H4 (cell line): ENCODE data around the gene EVX2. TPM values are rescaled to one million over a fixed set of nuclear protein-coding genes. Genes with fewer than 3 reads are reported as not detected.
A peak's percentile ranks its signal among the peaks of the same experiment; 100 is the strongest.

Experiments
- DNase-seq: peaks from one replicate; pipeline ENCODE4 v3.0.0-alpha.2; 2015; ENCODE audit warnings: low spot score
- total RNA-seq: library from RNA; depleted of rRNA; stranded (reverse); fragments of >200 nt; shearing (Covaris generic); gene quantifications from 2 replicates; pipeline ENCODE4 v1.2.3, GENCODE V29; 2014

The EVX2 gene
- total RNA-seq, 1 experiment from 2014 or later: not detected

DNA sequence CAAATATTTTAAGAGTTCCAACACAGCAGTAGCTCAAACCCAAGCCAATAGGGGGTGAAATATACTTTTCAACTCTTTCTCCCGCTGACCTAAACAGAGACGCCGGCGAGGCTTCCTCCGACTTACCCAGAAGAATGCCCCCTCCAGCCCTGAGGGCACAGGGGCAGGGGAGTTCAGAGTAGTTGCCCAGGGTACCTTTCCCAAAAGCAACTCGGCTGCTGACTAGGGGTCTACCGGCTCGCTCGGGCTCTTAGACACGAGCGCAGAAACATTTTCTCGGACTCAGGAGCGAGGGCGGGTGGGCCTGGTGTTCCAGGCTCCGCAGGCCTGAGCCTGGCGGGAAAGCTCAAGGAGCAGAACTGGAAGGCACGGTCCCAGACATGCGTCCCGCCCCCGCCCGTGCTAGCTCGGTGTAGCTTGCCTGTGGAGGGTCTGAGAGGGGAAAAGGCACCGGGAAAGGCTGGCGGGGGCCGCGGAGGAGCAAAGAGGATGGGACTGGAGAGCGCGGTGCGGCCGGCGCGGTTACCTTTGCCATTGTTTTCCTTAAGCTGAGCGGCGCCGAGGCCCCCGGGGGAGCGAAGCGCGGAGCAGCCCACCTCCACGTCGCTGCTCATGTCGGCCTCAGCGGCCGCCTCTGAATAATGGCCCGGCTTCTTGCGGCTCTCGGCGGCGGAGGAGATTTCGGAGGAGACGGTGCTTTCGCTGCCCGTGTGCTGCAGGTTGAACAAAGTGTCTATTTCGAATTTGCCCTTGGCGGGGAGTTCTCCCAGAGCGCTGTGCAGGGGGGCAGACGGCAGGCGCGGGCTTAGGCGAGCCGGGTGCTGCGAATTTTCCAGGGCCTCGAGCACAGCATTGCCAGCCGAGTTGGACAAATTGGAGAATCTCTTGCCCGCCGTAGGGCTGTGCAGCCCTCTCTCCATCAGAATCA, 674 bp downstream of the EVX2 start:
- DNase-seq: no peak

DNA sequence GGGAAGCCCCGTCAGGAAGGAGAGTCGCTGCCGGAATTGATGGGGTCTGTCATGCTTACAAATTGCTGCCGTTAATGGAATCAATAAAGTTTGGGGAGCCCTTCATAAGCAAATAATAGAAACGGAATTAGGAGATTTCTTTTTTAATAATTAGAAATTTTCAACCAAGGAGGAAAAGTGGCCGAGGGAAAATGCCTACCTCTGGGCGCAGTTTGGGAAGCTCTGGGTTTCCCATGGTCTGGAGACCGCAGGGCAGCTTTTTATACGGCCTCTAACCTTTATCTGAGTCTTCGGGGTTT, 1.3 kb downstream of the EVX2 start:
- DNase-seq: no peak

DNA sequence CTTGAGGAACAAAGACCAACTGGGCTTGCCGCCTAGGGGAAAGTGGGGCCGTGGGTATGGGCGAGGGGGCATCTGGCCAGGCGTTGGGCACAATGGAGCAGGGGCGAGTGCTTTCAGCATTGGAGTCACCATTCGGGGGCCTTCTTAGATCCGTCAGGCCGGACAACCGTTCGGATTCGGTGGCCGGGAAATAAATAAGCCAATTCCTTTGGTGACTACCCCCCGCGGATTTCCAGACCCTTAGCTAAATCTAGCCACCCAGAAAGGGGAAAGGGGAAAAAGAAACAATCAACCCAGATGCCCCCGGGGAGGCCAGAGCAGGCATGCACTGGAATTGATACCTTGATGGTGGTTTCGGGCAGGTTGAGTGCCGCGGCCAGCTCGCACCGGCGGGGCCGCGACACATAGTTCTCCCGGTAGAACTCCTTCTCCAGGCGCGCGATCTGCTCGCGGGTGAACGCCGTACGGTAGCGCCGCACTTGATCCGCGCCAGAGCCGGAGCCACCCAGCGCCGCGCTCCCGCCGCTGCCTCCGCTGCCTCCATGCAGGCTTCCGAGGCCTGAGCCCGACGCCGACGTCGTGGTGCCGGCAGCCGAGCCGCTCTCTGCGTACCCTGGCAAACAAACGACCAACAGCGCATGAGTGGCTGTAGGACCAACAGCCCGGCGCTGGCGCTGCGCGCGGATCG, 1.8 kb downstream of the EVX2 start:
- no peak for DNase-seq

DNA sequence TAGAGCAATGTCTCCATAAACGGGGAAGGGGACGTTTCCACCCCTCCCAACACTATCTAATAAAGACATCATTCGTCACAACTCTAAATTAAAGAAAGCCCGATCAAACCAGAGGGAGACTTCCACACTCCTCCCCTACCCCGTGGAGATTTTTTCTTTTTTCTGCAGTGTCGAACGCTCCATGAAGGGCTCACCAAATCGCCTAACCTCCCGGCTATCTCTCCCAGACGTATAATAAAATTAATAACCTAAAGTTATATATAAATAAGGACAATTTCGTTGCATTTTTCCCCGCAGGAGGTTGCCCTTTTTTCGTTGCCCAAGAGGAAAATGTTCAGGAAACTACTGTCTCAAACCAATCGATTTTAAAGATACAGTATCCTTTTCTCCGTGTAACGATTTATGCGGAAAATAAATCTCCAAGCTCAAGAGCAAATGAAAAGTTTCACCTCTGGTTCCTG, 2.4 kb downstream of the EVX2 start:
- no peak for DNase-seq

DNA sequence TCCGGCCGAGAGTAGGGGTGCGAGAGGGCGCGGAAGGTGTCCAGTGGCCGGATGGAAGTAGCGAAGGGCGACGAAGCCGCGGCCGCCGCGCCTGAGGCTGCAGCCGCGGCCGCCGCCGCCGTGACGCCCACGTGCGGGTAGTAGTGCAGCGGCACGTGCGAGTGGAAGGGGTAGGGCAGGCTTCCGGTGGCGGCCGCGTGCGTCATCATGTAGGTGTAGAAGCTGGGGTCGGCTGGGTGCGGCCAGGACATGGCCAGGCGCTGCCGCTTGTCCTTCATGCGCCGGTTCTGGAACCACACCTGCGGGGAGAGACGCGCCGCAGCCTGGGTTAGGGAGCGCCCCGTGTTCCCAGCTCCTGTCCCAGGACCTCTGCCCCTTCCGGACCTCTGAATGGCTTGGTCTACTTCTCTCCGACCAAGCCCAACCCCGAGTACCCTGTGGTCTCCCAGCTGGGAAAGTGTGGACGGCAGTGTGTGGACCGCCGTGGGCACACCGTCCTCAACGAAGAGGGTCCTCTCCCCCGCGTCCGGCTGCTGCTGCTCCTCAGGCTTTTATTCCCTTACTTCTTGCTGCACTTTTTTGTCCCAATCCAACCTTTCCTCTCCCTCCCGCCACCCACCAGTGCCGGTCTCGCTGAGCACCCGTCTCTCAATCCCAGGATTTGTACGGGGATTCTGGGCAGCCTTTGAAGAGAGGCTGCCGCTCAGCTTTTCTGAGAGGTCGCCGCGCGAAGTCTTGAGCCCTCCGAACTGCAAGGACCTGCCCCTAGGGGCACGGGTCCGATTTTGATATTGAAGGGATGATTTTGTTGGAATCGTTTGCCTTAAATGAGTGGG, 3.0 kb downstream of the EVX2 start:
- peak; percentile 37 for DNase-seq

DNA sequence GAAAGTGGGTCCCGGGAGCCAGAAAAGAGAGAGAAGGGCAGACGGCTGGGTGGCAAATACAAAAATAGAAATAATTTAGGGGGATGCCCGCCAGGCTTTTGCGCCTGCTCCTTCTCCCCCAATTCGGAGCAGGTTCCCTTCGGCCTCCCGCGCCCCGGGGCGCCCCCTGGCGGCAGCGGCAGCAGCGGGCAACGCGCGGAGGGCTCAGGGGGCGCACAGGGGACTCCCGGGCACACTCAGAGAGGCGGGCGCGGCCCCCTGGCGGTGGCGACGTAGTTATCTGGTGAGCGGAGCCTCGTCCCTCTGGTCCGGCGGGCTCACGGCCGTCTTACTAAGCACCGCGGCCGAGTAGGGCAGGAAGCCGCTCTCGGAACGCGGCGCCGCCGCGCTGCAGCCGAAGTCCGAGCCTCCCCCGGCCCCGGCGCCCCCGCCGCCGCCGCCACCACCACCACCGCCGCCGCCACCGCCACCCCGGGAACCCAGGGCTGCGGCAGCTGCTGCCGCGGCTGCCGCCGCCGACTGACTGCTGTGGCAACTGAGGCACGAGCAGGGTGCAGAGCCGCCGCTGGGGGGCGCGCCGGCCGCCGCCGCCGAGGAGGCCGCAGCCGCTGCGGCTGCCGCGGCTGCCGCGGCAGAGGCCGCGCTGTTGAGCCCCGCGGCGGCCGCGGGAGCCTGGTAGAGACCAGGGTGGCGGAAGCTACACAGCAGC, 3.8 kb downstream of the EVX2 start:
- peak; percentile 70 for DNase-seq

DNA sequence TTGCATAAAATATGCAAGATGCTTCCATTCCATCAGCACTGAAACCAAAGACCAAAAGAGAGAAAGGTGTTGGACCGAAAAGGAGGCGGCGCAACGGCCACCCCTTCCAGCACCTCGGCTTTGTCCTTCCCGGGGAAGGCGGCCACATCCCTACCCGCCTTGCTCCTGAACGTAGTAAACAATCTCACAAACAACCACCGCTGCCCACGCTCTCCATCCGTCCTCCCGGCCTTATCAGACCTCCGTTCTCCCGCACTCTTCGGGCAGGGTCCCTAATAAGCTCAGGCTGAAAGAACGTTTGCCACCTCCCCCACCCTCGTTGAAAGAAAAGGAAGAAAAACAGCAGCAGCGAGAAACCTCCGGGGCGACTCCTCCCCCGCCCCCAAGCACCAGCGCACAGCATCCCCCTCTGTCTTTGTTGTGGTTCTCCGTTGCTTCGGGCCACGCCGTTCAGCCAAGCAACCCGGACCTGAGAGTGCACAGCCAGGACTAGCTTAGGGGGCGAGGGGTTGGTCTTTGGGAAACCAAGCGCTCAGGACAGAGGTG, 4.4 kb downstream of the EVX2 start:
- no peak for DNase-seq

DNA sequence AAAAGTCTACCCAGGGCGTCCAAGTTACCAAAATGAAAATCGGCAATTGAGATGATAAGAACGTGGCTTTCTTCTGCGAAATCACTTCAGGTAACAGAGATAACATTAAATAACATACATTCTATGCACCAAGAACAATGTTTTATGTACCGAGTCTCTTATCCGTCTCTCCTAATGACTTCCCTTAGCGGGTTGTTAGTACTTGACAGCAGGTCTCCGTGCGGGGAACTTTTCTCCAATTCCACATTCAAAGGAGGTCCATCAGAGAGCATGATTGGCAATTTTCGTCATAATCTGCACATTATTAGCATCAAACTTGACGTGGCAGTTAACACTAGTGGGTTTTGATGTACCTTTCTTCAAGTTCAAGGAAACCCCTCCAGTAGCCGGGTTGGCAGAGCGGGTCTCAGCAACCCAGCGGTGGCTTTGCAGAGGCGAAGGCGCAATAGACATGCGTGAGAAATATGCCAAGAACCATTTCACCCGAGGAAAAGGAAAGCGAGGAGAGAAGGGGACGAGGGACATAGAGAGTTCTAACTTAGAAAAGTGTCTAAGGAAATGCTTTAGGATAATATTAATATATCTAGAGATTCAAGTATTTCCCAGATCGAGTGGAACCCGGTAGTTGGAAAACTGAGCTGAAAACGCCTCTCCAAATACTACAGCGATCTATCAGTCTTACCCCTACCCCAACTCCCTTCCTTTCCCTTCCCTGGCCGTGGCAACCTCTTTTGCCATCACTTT, 5.0 kb downstream of the EVX2 start:
- no peak for DNase-seq

DNA sequence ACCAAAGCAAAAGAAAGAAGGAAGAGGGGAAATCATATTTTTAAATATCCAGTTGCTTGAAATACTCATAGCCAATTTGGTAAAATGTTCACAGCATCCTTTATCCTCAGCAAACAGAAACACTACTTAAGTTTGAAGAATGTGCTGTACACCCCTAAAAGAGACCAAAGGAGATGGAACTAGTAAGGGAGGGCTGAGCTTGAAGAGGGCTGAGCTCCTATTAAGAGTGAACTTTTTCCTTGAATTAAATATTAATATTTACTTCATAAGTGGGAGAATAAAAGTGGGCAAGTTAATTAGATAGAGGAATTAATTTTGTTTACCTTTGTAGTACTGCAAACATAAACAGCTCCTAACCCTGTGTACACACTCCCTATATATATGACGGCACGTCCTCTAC, 7.0 kb downstream of the EVX2 start:
- no peak for DNase-seq

DNA sequence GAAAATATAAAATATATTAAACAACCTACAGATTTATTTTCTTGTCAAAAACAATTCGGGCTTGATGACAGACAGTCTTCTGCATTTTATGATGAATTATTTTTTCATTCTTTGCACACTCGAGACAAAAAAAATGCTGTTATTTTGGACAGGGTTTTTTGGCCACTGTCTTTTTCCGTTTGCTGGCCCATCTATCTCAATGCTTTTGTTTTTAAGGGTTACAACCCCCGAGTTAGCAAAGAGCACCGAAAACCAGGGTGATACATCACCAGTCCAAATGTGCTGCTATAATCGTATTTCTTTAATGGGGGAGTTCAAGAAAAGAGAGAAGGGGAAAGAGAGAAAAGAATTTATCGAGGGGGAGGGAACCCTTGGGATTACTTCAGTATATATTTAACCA, 7.7 kb downstream of the EVX2 start:
- DNase-seq: no peak

DNA sequence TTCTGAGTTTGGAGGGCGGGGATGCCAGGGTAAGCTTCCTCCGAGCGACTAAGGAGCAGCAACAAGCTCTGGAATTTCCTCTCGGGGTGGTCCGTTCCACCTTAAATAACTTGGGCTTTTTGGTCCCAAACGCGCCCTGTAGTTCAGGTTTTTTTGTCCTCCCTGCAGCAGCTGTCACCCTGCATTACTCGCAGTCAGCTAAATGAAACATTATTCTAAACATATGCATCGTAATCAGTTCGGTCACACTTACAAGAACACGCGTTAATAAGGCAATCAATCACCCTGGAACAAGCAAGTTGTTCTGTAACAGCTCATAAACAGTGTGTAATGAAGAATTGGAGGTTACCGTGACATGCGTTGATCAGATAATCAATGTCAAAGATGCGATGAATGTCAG, 8.3 kb downstream of the EVX2 start:
- no peak for DNase-seq

DNA sequence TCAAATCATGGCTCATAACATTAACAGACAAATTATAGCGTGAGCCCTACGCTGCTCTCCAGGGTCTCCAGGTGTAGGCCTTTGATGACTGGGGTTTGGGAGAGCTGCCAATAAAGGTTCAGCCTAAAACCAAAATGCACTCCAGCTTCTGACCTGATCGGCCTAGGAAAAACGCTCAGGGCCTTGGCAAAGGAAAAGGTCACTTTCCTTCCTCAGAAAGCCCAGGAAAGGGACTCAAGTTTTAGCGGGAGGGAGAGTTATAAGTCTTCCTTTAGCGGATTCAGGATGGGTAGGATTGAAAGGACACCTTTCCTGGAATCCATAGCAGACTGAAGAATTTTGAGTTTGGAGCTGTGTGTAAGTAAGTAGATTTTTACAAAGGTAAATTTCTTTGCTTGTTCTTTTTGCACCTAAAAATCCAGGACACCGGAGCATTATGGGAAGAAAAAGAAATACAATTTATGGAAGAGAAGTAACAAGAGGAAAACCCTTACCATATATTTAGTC, 8.8 kb downstream of the EVX2 start:
- no peak for DNase-seq

DNA sequence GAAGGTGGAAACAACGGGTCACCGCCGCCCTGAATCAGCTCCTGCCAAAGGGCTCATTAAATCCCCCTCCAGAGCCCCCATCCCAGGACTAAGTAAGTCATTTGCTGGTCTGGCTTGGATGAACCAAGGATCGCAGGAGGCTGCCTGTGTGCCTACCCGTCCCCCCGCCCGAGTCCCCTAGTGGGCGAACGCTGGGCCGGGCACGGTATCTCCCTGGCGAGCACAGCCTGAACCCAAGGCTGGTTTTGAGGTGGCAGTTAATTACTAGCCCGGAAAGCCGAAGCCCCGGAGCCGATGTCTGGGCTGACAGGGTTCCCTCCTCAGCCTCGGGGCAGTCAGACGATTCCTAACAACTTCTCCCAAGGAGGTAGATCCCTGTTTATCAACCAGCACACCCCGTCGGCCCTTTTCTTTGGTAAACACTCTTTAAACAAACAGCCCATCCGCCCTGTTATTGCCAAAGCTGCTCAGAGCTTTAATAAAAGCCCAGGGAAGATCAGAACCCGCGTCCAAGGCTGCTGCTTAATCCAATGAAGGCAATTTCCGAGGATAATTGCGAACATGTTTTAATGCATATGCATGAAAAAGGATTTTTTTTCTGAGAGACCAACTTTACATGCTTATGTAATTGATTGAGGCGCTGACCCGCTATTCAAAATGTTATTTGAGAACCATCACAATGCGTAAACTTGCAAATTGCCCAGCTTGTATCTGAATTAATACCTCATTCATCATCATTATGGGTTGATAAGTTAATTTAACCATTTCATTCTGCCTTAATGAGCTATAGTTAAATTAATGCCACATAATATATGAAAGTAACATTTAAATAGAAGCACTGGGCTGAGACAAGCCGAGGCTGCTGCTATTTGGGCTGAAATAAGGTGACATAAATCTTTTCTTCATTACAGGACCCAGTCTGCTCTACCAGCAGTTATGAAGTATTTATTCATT, 10.5 kb downstream of the EVX2 start:
- DNase-seq: no peak

DNA sequence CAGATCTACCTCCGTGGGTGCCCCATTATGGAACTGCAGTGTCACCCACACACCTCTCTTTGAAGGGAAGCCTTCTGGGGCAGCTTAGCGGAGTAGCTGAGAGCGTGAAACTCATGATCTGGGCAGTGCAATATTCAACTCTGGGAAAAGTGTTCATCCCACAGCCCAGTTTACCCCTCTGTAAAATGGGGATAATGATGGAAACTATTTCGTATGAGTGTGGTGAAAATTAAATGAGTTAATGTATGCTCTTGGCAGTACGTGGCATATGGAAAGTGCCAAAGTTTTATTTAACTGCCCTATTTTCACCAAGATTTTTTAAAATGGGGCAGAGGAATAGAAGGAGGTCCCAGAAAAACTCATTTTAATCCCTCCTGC, 11.5 kb downstream of the EVX2 start:
- no peak for DNase-seq

DNA sequence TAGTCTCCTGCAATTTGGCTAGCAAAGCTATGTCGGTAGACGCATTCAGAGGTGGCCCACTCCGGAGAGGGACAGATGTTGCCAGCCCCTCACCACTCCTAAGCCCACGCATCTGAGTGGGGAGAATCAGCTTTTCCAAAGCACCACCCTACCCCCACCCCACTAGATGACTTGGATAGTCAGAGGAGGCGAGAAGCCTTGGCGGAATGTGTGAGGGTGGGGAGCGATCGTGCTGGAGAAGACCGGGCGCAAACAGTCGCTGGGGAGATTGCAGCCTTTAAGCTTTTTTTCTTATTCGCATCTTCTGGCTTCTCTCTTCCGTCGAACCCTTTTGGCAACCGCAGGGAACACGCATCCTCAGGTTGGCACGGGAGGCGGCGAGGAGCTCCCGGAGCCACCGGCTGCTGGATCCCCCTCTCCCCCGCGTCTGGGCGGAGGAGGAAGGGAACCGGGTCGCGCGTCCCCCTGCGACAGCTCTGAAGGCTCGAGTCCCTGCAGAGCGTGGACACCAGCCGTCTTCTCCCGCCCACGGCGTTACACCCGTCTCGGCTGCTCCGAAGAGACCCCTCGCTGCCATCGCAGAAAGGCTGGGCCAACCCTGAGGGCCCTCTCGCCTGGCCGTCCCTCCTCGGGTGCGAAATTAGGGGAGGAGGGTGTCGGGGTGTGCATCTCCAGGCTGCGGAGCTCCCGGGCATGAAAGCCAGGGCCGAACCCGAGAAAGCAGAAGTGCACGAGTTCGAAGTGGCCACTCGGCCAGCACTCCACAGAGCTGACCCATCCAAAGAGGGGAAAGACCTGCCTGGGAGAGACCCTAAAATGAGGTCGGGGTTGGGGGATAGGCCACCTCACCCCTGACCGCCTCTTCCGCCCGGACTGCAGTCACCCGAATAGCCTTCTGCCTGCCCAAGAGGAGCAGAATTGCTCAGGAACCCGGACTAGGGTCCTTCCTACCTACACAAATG, 12.2 kb downstream of the EVX2 start:
- no peak for DNase-seq

DNA sequence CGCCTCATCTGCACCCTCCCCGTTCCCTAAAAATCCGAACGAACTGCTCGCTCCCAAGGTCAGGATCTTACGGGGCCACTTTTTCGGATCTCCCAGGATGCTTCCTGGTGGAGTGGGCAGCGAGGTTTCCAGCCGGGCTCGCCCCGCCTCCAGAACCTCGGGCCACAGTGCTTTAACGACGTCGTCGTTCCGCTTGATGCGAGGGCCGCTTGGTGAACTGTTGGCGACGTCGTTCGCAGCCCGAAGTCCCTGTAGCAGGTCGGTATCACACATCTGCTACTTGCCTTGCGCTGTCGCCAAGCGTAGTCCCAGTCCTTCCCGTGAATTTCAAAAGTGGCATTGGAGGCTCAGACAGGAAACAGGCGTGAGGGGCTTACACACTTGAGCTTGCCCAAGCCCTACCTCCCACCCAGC, 15.3 kb downstream of the EVX2 start:
- DNase-seq: no peak

DNA sequence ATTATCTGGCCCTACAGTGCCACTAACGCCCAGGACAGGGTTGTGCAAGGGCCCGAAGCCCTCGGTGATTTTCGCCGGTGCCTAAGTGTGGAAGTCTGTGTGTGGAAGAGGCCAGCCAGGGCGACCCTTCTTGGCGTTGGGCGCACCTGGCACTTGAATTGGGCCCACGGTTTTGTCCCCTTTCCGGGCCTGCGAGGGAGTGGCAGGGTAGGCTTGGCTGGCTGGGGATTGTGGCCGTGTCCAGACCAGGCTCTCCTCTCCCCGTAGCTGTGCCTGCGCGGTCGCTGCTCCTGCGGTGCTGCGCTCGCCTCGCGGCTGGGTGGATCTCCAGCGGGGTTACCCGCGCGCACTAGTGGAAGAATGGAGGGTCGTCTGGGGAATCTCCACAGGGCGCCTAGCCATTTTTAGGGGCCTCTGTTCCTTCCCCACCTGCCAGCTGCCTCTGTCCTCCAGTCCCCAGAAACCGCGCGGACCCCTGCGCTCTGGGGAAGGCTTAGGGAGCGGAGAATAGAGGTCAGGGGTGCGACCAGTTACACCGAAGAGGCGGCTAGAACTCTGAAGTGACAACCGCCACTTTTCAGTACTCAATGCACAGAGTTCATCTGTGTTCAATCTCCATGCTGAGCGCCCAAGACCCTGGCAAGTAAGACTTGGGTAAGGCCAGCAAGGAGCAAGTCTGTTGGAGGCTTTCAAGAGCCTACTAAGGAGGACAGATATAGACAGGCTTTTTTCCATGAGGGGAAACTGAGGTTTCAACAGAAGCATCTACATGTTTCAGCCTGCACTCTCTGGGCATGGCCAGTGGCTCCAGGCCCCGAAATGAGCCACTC, 16.0 kb downstream of the EVX2 start:
- no peak for DNase-seq
